Measurements from ENCODE around the gene RPS18. TPM values are rescaled to one million over a fixed set of nuclear protein-coding genes. Genes with fewer than 3 reads are reported as not detected.

Gene RPS18
- total RNA-seq, 2 experiments from 2014 or later = 4,317 to 7,191 TPM

DNA sequence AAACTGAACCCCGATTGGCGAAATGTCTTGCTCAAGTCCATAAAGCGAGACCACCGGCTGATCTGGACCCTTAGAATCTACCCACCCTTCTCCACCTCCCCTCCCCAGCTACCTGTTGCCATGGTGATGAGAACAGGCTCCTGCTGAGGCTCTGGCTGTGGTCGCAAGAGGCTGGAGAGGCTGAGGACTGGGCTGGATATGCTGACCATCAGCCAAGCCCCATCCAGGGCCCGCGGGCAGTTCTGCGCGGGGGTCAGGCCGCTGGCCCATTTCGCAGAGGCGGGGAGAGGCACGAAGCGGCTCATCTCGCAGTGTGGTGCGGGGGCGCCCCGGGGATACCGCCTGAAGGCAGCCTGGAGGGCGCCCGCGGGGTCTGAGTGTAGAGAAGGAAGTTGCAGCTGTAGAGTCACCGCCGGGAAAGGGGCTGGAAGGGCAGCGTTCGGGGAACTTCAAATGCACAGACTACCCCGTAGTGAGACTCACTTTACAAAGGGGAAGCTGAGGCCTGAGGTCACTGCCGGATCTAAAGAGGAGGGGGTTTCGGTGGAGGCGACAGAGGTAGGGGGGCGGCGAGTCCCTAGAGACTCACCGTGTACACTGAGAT, 41.3 kb downstream of the RPS18 start:
- Histone ChIP-seq H3K4me1 (ENCODE audit: insufficient read depth, low read length, poor library complexity, severe bottlenecking) (peaks cover 31% of the 10 kb centered on the region), H3K4me2 (ENCODE audit: low read length) (peak overlapping the region; percentile 79), H3K79me2 (ENCODE audit: insufficient read depth, low read depth, low read length) (peaks cover 50% of the 10 kb centered on the region), H3K36me3 (ENCODE audit: insufficient read depth, low read length) (peaks cover 42% of the 10 kb centered on the region), H3K27ac (ENCODE audit: low read depth, low read length, poor library complexity, severe bottlenecking) (peak overlapping the region; percentile 94), H4K20me1 (ENCODE audit: insufficient read depth, low read length) (peaks cover 7% of the 10 kb centered on the region; the same call in 1 of the 2 replicates), H3K9me3 (ENCODE audit: low read length) (no peaks in the 10 kb centered on the region), H3K9me2 (ENCODE audit: insufficient read depth, low read length) (no peaks in the 10 kb centered on the region), H2AFZ (ENCODE audit: low read length) (peak overlapping the region; percentile 27; the same call in 1 of the 2 replicates), H3K4me3 (ENCODE audit: low read depth, low read length, poor library complexity, severe bottlenecking) (peak overlapping the region; percentile 84)
- no TSS peak for BruUV-seq (replicated peaks)
- intact Hi-C loops (cut with micrococcal nuclease; ENCODE audit: unreplicated experiment) = loop anchor here (5.0 kb wide), 1 partner anchor 99 kb away; the partner anchor contains the start of gene PHF1
- ChIA-PET POLR2A (interaction anchor here (0.6 to 2.0 kb wide), 10 partner anchors 10 to 458 kb away, joined by 3 to 11 read pairs (median 6); partner anchors contain the start of genes KIFC1, RGL2, RPS18 and VPS52), CTCF (ENCODE audit: unreplicated experiment) (no interaction called here)
- DNase-seq (ENCODE audit: low spot score) = peak; percentile 76
- TF ChIP-seq CTCF (conservative IDR thresholded peaks at IDR 0.05; ENCODE audit: low read length) (peak; percentile 47; the same call in 1 of the 2 replicates), EZH2phosphoT487 (IDR thresholded peaks at IDR 0.05; ENCODE audit: borderline replicate concordance, low read depth, low read length) (no peak)

DNA sequence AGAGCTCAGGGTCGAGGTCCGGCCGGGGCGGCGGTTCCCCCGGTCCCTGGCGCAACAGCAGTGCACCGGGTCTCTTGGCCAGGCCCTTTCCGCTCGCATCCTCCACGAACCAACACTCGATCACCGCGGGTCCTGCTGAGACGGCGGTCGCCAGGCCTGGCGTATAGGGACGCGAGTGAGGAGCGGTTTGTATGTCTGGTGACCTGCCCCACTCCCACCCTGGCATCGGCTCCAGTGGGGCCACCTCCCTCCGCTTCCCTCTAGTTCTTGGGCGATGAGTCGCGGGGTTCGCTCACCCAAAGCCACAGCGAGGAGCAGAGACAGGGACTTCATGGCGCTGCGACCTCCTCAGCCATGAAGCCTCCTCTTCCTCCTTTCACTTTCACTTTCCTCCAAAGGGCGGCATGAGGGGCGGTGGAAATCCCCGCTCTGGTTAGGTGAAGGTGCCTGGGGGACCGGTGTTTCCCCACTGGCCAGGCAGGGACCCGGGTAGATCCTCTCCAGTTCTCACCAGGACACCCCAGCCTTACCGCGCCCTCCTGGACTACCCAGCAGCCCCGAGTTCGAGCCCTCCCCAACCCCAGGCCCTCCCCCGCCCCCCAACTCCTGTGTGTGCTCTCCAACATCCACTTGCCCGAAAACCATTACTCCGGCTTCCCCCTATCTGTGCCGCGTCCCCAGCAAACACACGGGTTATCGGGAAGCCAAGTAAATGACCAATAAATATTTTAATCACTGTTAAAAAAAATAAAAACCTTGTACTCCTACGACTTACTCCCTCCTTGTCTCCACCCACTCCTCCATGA, 42.0 kb downstream of the RPS18 start, which contains the start of gene TAPBP:
TSS of gene TAPBP (minus strand) at position 370 of the 806 bp plus-strand sequence. CDS start at position 333, 37 bp downstream.
- POLR2A ChIA-PET = interaction anchor here (0.6 to 2.0 kb wide), 4 partner anchors 11 to 78 kb away, joined by 3 to 11 read pairs (median 5); partner anchors contain the start of genes KIFC1, RPS18 and VPS52
- intact Hi-C loops (cut with micrococcal nuclease; ENCODE audit: unreplicated experiment) = loop anchor here (1.0 to 5.0 kb wide), 3 partner anchors 15 to 98 kb away; partner anchors contain the start of gene PHF1
- H3K36me3 ChIP-seq (ENCODE audit: insufficient read depth, low read length) = peaks cover 42% of the 10 kb centered on the region
- peaks cover 7% of the 10 kb centered on the region; the same call in 1 of the 2 replicates for H4K20me1 ChIP-seq (ENCODE audit: insufficient read depth, low read length)
- CTCF ChIA-PET (ENCODE audit: unreplicated experiment) = no interaction called here
- H2AFZ ChIP-seq (ENCODE audit: low read length) = peak within 1 kb of the TSS; percentile 27; the same call in 1 of the 2 replicates
- H3K9me3 ChIP-seq (ENCODE audit: low read length) = no peaks in the 10 kb centered on the region
- H3K4me1 ChIP-seq (ENCODE audit: insufficient read depth, low read length, poor library complexity, severe bottlenecking) = peaks cover 38% of the 10 kb centered on the region
- H3K4me2 ChIP-seq (ENCODE audit: low read length) = peak within 1 kb of the TSS; percentile 79
- H3K27ac ChIP-seq (ENCODE audit: low read depth, low read length, poor library complexity, severe bottlenecking) = peak within 1 kb of the TSS; percentile 94
- peak; percentile 84 for DNase-seq (ENCODE audit: low spot score)
- H3K79me2 ChIP-seq (ENCODE audit: insufficient read depth, low read depth, low read length) = peaks cover 50% of the 10 kb centered on the region
- no peak; the same call in 1 of the 2 replicates for TF ChIP-seq CTCF (conservative IDR thresholded peaks at IDR 0.05; ENCODE audit: low read length)
- TF ChIP-seq EZH2phosphoT487 (IDR thresholded peaks at IDR 0.05; ENCODE audit: borderline replicate concordance, low read depth, low read length) = no peak
- H3K9me2 ChIP-seq (ENCODE audit: insufficient read depth, low read length) = no peaks in the 10 kb centered on the region
- BruUV-seq (replicated peaks) = TSS peak; percentile 65
- H3K4me3 ChIP-seq (ENCODE audit: low read depth, low read length, poor library complexity, severe bottlenecking) = peak within 1 kb of the TSS; percentile 84
